Measurements from ENCODE around the gene NKAIN1.
"Not testable (repeated sequence)": the region's sequence is repeated elsewhere in the genome, so short reads cannot be mapped to it uniquely, and the experiment has no call there.

Gene NKAIN1

GRCh38 chr1:31148409-31148808 lies 91.3 kb downstream of the NKAIN1 start:
- DNase-seq, result no peak

- DNase-seq, result no peak
Observed at GRCh38 chr1:31145648-31146047, 94.0 kb downstream of the NKAIN1 start.

- no peak for DNase-seq
Observed at GRCh38 chr1:31144442-31144841, 95.2 kb downstream of the NKAIN1 start.

- no peak for DNase-seq
Observed at GRCh38 chr1:31143455-31143854, 96.2 kb downstream of the NKAIN1 start.

GRCh38 chr1:31142406-31142805 lies 97.3 kb downstream of the NKAIN1 start:
- no peak for DNase-seq

GRCh38 chr1:31140299-31140698 lies 99.4 kb downstream of the NKAIN1 start:
- DNase-seq, result no peak

GRCh38 chr1:31138797-31139521 lies 100.7 kb downstream of the NKAIN1 start:
- not testable (repeated sequence) for DNase-seq

- not testable (repeated sequence) for DNase-seq
Observed at GRCh38 chr1:31137873-31138272, 101.8 kb downstream of the NKAIN1 start.

GRCh38 chr1:31135973-31136600 lies 103.6 kb downstream of the NKAIN1 start:
- DNase-seq, result no peak

- DNase-seq, result no peak
Observed at GRCh38 chr1:31133368-31133767, 106.3 kb downstream of the NKAIN1 start.
